ENCODE results near the gene NEAT1. TPM values are rescaled to one million over a fixed set of nuclear protein-coding genes. Genes with fewer than 3 reads are reported as not detected.
A peak's percentile ranks its signal among the peaks of the same experiment; 100 is the strongest.

The NEAT1 gene
- polyA plus RNA-seq, 3 donors: 598 to 1,041 (median 691) TPM

GRCh38 chr11:65418431-65418680 lies 4.2 kb upstream of the NEAT1 start:
- 0 to 8% (median 3%) methylated on average over 4 of the region's 4 CpGs for WGBS, 3 donors
- H3K27ac ChIP-seq (ENCODE audit: low read depth, low read length): peak overlapping the region; percentile 98

GRCh38 chr11:65418681-65419459 lies 3.7 kb upstream of the NEAT1 start:
- H3K27ac ChIP-seq (ENCODE audit: low read depth, low read length): peak overlapping the region; percentile 98
- WGBS, 3 donors: 1 to 3% (median 2%) methylated on average over 15 of the region's 15 CpGs

- H3K27ac ChIP-seq (ENCODE audit: low read depth, low read length): peak overlapping the region; percentile 98
- 21 to 26% (median 23%) methylated on average over 7 of the region's 7 CpGs for WGBS, 3 donors
Measured at GRCh38 chr11:65419460-65419771, 3.2 kb upstream of the NEAT1 start.

GRCh38 chr11:65419772-65420481 lies 2.7 kb upstream of the NEAT1 start:
- H3K27ac ChIP-seq (ENCODE audit: low read depth, low read length): peak overlapping the region; percentile 98
- 1 to 2% (median 1%) methylated on average over 6 of the region's 6 CpGs for WGBS, 3 donors

- 56 to 76% (median 57%) methylated on average over 2 of the region's 2 CpGs for WGBS, 3 donors
Measured at GRCh38 chr11:65420506-65420905, 2.1 kb upstream of the NEAT1 start.

GRCh38 chr11:65420979-65421793 lies 1.4 kb upstream of the NEAT1 start:
- WGBS, 3 donors: 2 to 5% (median 3%) methylated on average over 15 of the region's 15 CpGs
- H3K27ac ChIP-seq (ENCODE audit: low read depth, low read length): peak overlapping the region; percentile 100

More at GRCh38 chr11:65420506-65420905, 2.1 kb upstream of the NEAT1 start:
- peak overlapping the region; percentile 98 for H3K27ac ChIP-seq (ENCODE audit: low read depth, low read length)

GRCh38 chr11:65421794-65422632 lies 585 bp upstream of the NEAT1 start:
- 0% methylated on average over 45 to 68 of the region's 68 CpGs for WGBS, 3 donors
- peak overlapping the region; percentile 100 for H3K27ac ChIP-seq (ENCODE audit: low read depth, low read length)

DNA sequence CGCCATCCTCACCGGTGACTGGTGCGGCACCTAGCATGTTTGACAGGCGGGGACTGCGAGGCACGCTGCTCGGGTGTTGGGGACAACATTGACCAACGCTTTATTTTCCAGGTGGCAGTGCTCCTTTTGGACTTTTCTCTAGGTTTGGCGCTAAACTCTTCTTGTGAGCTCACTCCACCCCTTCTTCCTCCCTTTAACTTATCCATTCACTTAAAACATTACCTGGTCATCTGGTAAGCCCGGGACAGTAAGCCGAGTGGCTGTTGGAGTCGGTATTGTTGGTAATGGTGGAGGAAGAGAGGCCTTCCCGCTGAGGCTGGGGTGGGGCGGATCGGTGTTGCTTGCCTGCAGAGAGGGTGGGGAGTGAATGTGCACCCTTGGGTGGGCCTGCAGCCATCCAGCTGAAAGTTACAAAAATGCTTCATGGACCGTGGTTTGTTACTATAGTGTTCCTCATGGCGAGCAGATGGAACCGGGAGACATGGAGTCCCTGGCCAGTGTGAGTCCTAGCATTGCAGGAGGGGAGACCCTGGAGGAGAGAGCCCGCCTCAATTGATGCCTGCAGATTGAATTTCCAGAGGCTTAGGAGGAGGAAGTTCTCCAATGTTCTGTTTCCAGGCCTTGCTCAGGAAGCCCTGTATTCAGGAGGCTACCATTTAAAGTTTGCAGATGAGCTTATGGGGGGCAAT lies 1.1 kb downstream of the NEAT1 start:
- 1 to 36% (median 5%) methylated on average over 19 of the region's 19 CpGs for WGBS, 3 donors
- H3K27ac ChIP-seq (ENCODE audit: low read depth, low read length): peak overlapping the region; percentile 100

- WGBS, 3 donors: 0 to 12% (median 2%) methylated on average over 18 of the region's 18 CpGs
Measured at GRCh38 chr11:65424205-65425104, 1.9 kb downstream of the NEAT1 start.

GRCh38 chr11:65425105-65425970 lies 2.7 kb downstream of the NEAT1 start:
- peak overlapping the region; percentile 100 for H3K27ac ChIP-seq (ENCODE audit: low read depth, low read length)
- WGBS, 3 donors: 0 to 12% (median 2%) methylated on average over 9 of the region's 9 CpGs

More at GRCh38 chr11:65424205-65425104, 1.9 kb downstream of the NEAT1 start:
- peak overlapping the region; percentile 100 for H3K27ac ChIP-seq (ENCODE audit: low read depth, low read length)

GRCh38 chr11:65425971-65426838 lies 3.6 kb downstream of the NEAT1 start:
- WGBS, 3 donors: 1 to 17% (median 3%) methylated on average over 9 of the region's 9 CpGs
- peak overlapping the region; percentile 90 for H3K27ac ChIP-seq (ENCODE audit: low read depth, low read length)

DNA sequence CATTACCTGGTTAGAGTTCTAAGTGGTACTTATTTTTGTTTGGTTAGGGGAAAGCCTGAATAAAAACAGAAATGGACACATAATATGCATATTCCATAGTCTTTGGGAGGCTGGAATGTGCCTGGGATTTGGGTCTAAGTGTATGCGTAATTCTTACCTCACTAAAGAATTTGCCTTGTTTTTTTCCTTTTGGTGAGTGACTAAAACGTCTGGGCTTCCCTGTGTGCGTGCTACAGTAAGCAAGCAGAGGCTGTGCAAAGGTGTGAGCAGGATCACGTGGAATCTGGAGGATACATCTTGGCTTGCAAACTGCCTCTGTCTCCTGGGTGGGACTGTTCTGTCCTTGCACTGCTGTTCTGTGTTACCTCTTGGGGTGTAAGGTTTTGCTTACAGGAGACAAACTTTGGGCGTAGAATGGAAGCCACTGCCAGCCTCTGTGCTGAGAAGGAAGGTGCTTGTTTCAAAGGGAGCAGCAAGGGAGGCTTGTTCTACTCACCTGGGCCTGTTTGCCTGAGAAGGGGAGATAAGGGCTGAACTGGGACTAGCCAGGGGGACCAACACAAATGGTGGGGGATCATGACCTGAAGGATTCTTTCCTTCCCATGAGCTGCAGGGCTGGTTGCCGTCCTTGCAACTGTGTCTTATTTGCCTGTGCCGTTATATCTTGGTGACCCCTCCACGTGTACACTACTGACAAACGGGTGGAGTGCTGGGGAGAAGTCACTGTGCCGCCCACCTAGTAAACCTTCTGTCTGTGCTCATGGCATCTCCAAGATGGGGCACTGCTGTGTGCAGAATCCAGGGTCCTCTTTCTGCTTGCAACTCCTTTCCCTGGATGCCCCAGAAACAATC lies 4.5 kb downstream of the NEAT1 start:
- H3K27ac ChIP-seq (ENCODE audit: low read depth, low read length): peak overlapping the region; percentile 13
- whole genome bisulfite sequencing, 3 donors: 16 to 26% (median 20%) methylated on average over 10 of the region's 10 CpGs

GRCh38 chr11:65427691-65428577 lies 5.3 kb downstream of the NEAT1 start:
- 20 to 32% (median 26%) methylated on average over 11 of the region's 11 CpGs for WGBS, 3 donors
- no peak overlapping the region for H3K27ac ChIP-seq (ENCODE audit: low read depth, low read length)

Measured in adipose tissue (tissue), 3 donors.